Epithelial cell of esophagus (primary cell): ENCODE data around the gene FXYD6.
A peak's percentile ranks its signal among the peaks of the same experiment; 100 is the strongest.

ENCODE experiments used
- DNase-seq: peaks from one replicate; pipeline ENCODE4 v3.0.0; 2010; ENCODE audit warnings: low read depth
- H3K4me3 ChIP-seq: 2 replicates; pipeline ENCODE4 v1.5.1; 2011; ENCODE audit warnings: mild to moderate bottlenecking, low read length, control low read depth
- CTCF ChIP-seq: IDR thresholded peaks from 2 replicates; pipeline ENCODE4 v1.5.1; 2011; ENCODE audit warnings: low read depth, mild to moderate bottlenecking, low read length, control low read depth, inconsistent platforms; ENCODE audit not compliant: insufficient read depth; ENCODE audit errors: missing control alignments

The FXYD6 gene

GRCh38 chr11:117835576-117835975 is 40.9 kb downstream of the FXYD6 start:
- DNase-seq: no peak
- H3K4me3 ChIP-seq: no peak overlapping the region
- no peak for TF ChIP-seq CTCF

- no peak overlapping the region for H3K4me3 ChIP-seq
- TF ChIP-seq CTCF: no peak
- no peak for DNase-seq
Observed at GRCh38 chr11:117834838-117835443, 41.5 kb downstream of the FXYD6 start.

DNA sequence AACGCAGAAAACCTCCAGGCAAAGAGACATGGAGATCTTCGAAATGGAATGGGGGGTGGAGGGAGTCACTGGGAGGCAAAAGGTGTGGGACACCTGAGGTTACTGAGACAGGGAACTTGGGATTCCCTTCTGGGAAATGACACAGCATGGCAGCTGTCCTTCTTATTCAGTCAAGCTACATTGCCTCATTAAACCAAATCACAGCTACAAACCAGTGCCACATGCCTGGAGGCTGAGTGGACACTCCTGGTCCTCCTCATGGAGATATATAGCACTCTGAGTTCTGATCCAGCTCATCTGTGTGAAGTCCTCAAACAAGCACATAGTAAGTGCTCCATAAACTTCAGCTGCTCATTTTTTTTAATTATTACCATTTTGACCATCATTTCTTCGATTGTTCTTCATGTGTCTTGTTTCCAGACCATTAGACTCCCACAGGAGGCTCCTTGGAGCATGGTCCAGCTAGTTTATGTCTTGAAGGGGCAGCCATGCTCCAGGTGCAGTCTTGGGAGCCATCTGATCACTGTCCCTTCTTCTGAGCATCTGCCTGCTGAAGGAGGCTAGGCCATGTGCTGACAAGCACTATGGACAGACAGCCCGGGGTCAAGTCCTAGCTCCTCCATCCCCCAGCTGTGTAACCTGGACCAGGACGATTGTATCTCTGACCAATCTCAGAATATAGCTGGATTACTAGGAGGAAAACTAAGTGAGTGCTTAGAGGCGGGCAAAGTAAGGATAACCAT is 42.2 kb downstream of the FXYD6 start:
- no peak for TF ChIP-seq CTCF
- DNase-seq: no peak
- no peak overlapping the region for H3K4me3 ChIP-seq

GRCh38 chr11:117833401-117833891 is 43.0 kb downstream of the FXYD6 start:
- no peak overlapping the region for H3K4me3 ChIP-seq
- TF ChIP-seq CTCF: no peak
- peak; percentile 22 for DNase-seq

DNA sequence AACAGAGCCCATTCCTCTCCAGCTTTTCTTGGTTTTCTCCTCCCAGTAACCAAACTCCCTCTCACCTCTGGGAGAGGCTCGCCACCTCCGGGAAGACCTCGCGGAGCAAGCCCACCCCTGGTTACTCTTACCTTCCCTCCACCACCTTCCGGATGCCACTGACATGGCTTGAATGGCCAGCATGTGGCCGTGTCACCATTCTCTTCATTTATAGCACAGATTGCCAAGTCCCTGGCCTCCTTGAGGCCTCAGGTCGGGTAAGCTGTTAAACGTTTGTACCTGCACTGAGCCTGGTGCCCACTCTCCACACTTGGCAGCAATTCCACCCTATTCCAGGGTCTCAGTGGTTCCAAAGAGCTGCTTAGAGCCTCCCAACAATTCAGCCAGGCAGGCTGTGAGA is 43.9 kb downstream of the FXYD6 start:
- H3K4me3 ChIP-seq: no peak overlapping the region
- no peak for TF ChIP-seq CTCF
- DNase-seq: no peak

GRCh38 chr11:117831661-117832415 is 44.6 kb downstream of the FXYD6 start:
- no peak for TF ChIP-seq CTCF
- H3K4me3 ChIP-seq: no peak overlapping the region
- no peak for DNase-seq
